GM13976 (cell line): ENCODE results near the gene AAMP.

Experiments used
- DNase-seq: peaks from one replicate; pipeline ENCODE4 v3.0.0; 2012; ENCODE audit warnings: low spot score
- CTCF ChIP-seq: IDR thresholded peaks from 2 replicates; pipeline ENCODE4 v1.5.1; 2012; ENCODE audit warnings: borderline replicate concordance, mild to moderate bottlenecking; ENCODE audit not compliant: insufficient read depth; ENCODE audit errors: extremely low read depth, missing control alignments, control extremely low read depth
- in situ Hi-C: fragments of 300-500 bp; cut with MboI; formaldehyde crosslinking; loops from one replicate; pipeline ENCODE4 v1.12.0; 2022; ENCODE audit warnings: low sequenced_read_pairs, mixed read lengths, inconsistent platforms; ENCODE audit not compliant: unreplicated experiment

AAMP gene

DNA sequence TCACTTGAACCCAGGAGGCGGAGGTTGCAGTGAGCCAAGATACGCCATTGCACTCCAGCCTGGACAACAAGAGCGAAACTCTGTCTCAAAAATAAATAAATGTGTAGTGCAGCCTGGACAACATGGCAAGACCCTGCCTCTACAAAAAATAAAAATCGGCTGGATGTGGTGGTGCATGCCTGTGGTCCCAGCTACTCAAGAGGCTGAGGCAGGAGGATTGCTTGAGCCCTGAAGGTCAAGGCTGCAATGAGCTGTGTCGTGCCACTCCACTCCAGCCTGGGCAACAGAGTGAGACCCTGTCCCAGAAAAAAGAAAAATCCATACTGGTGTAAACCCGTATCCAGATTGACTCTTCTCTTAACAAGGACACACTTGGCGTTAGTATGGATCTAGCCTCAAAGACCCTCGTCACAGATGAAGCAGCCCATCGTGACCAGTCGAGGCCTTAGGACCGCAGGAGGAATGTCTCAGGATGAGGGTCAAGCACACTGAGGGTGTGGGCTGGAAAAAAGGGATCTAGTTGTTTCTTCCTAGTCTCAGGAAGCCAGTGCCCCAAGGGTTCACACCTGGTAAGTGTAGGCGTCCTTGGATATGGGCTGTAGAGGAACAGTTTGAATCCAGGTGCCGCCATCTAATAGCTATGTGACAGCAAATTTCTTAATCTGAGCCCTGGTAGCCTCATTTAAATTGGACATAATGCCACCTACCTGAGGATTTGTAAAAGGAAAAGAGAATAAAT is 13.2 kb downstream of the AAMP start:
- TF ChIP-seq CTCF = no peak
- DNase-seq = no peak
- in situ Hi-C loops = no loop called here

DNA sequence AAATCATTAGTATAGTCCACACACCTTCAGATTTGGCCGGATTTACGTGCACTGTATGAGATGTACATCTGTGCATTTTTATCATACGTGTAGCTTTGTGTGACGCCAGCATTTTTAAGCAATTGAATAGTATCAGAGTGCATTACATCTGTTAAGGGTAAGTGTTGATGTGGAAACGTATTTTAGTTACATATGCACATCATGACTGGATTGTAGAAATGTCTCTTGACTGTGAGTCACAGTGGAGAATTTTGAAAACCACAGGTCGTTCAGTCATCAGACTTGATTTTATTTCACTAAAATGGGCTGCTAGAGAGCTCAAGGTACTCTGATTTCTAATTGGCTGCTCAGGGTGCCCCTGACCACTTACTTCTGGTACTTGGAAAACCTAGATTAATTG is 14.5 kb downstream of the AAMP start:
- in situ Hi-C loops = no loop called here
- no peak for TF ChIP-seq CTCF
- no peak for DNase-seq

DNA sequence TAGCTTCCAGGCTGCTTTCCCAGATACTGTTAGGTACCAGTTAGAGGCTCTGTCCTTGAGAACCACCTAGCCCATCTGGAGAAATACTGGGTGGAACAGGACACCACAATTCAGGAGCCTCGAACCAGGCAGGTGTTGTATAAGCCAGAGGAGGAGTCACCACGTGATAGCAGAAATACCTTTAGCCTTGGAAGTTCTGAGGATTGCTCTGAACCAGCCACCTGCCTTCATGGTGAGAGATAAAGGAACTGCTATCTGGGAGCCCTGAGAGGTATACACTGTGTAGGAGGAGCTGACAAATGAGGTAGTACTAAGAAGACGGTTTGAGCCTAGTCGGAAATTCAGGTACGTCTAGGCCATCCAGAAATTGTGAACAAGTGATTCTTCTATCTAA is 16.7 kb downstream of the AAMP start:
- in situ Hi-C loops = no loop called here
- no peak for DNase-seq
- no peak for TF ChIP-seq CTCF

DNA sequence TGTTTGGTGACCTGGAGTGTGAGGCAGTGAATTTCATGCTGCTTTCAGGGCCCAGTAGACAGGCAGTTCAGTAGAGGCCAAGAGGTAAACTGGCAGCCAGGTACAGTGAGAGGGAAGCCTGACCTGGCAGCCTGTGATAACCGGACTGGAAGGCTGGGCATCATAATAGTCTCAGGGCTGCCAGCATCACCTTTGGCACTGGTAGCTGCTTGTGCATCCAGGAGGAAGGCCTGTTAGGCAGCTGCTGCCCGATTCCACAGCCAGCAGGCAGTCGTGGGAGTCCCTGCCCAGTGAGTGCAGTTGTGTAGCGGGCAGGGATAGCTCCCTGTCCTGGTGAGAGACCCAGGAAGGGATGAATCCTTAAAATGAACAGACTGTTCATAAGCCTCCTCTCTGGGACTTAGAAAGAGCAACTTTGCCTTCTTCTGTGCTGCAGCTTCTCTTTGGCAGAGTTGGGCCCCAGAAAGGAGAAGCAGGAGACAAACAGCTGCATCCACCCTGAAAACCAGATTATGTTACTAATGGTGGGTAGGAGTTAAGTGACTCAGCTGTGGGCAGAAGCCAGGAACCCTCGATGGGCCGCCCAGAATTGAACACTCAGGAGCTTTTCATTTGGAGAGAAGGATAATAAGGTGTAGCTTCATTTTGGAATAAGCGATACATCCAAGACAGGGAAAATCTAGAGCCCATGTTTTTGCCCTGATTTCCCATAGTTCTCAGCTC is 17.3 kb downstream of the AAMP start:
- DNase-seq = no peak
- no peak for TF ChIP-seq CTCF
- in situ Hi-C loops = no loop called here

DNA sequence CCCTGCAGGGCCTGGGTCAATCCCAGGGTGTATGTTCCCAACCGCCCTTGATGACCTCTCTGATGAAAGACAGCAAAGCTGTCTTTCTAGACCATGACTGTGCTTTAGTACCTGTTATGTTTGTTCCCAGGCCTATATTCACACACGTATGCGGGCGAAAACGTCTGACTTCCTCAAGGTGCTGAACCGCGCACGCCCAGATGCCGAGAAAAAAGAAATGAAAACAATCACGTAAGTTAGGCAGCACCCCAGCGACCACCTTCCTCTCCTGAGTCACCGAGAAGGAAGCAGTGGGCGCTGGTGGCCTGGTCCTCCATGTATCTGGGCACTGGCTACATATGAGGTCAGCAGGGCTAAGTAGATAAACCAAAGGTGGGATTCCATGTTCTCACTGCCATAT is 20.2 kb downstream of the AAMP start:
- in situ Hi-C loops = loop anchor here (5.0 kb wide), 1 partner anchor 67 kb away; no protein-coding TSS in a partner anchor
- DNase-seq = no peak
- TF ChIP-seq CTCF = no peak

DNA sequence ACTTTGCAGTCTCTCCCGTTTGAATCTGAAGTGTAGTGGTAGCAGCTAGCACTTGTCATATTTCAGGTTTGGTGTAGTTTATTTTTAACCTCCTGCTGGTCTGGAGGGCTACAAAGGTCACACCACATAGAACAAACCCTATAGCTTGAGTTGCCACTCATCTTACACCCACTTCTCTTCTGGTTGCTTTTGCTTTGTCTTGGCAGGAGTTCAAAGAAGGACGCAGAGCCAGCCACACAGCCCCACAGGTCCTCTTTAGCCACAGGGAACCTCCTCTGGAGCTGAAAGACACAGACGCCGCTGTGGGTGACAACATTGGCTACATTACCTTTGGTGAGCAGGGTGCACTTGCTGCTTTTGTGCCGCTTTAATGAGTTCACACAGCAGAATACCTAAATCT is 24.7 kb downstream of the AAMP start:
- in situ Hi-C loops = loop anchor here (5.0 kb wide), 1 partner anchor 63 kb away; no protein-coding TSS in a partner anchor
- no peak for TF ChIP-seq CTCF
- no peak for DNase-seq

GRCh38 chr2:218244665-218245064 is 25.3 kb downstream of the AAMP start:
- in situ Hi-C loops = loop anchor here (5.0 kb wide), 1 partner anchor 62 kb away; no protein-coding TSS in a partner anchor
- no peak for DNase-seq

More at GRCh38 chr2:218244665-218245064, 25.3 kb downstream of the AAMP start:
- no peak for TF ChIP-seq CTCF
